Esophagus mucosa (tissue), 1 donor: Measurements from ENCODE around the gene HACD4. TPM values are rescaled to one million over a fixed set of nuclear protein-coding genes. Genes with fewer than 3 reads are reported as not detected.

Experiments used
- ATAC-seq: fragments of 200-7000 bp; cut with Tn5 transposase; one replicate; pipeline ENCODE4 v1.9.1; 2020
- total RNA-seq: library from RNA; stranded (reverse); gene quantifications from one replicate; pipeline ENCODE4 v1.2.4, GENCODE V29; 2023
- donor health status: DM: yes; HTN: yes; CAD: no.

HACD4 gene
- total RNA-seq: 1.6 TPM

DNA sequence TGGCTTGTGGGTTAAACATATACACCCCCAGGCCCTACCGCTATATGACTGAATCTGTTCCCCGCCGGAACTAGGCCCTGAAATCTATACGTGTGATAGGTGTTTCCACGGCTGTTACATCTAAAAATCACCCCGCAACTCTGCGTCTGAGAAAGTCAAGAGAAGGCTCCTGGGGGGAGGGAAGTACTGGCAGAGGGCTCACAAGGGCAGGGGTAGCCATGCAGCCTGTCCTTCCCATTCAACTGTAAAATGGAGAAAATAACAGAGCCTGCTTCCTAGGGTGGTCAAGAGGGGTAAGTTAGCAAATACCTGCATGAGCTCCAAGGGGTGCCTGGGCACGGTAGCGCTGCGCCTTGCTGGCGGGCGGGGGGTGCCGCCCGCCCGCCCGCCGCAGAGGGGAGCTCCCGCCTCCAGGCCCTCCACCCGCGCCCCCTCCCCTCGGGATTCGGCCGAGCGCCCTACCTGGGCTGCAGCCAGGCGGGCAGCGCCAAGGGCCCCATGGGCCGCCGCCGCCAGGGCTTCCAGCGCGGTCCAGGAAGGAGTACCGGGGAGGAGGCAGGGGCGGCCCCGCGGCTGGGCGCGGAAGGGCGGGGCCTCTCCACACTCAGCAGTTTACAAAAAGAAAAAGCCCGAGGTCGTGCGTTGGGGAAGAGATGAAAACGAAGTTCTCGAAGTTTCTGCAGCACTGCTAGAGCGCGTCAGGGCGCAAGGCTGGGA lies at the start of gene HACD4:
Gene HACD4, minus strand, starts transcription at position 550 of the 717 bp plus-strand sequence. Its CDS starts 50 bp downstream, at position 500.
- peak; percentile 90 for ATAC-seq

DNA sequence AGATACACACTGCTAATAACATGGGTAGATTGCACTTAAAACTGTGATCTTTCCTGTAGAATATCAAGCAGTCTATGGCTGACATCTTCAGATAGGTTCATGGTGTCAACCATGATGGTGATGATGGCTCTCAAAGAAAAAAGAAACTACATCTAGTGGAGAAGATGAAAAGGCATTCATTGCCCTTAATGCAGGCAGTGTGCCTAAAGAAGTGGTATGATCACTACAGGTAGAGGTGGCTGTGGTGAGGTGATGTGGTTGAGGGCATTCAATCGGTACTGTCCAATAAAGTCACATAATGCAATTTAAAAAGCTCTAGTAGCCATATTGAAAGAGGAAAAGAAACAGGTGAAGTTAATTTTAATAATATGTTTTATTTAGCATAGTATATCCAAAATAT lies 49.4 kb upstream of the HACD4 start:
- ATAC-seq: no peak

DNA sequence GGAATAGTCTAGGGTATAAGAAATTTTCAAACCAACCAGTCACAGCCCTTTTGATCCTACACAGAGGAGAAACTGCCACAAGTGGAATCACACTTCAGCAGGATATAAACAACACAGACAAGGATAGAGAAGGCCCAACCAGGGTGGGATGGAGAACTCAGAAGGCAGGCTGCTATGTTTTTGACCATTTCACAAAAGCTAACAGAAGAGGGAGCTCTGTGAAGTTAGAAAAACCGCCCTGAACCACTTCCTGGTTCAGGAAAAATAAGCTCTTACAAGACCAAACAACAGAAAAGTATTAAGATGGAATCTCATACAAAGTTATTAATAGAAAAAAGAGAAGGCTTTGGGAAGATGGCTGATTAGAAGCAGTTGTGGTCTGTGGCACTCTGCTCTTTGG lies 47.3 kb upstream of the HACD4 start:
- ATAC-seq: no peak

GRCh38 chr9:21077781-21078180 lies 46.3 kb upstream of the HACD4 start, which contains the start of gene IFNB1:
TSS of gene IFNB1 (minus strand) at chr9:21077942. CDS start at chr9:21077869, 73 bp downstream.
- no peak for ATAC-seq

DNA sequence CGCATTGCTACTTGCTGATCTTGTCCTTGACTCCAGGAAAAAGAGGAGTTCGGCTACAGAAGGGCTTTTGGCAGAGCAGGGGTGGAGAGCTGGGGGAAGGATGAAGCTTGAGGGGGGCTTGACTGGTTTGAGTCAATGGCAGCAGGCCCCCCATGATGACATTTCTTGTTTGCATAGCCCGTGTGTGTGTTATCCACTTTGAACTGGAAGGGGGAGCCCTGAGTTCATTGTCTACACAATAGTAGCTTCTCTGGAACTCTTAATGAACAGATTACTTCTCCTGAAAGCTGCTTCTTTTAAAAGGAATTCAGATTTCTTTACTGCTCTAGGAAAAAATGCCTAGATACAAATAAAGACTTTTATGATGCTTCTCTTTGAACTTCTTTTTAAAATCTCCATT lies 44.0 kb upstream of the HACD4 start:
- ATAC-seq: no peak

- no peak for ATAC-seq
Observed at GRCh38 chr9:21070906-21071305, 39.5 kb upstream of the HACD4 start.

DNA sequence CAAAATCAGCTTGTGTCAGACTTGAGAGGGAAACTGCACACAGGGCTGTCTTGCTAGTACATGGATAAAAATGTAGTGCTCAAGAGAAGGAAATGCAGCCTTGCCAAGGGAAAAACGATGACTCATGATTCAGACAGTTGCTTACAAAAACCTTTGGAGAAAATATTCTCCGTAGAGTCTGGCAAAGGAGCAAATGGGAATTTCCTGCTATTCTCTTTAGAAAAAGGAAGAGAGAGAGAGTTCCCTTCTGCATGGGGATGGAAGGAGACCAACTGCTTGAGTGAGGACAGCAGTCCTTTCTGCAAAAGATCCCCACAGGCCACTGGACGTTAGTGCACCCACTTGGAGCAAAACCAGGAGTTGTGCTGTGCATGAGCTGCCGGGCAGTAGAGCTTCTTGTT lies 38.7 kb upstream of the HACD4 start:
- ATAC-seq: peak; percentile 72

GRCh38 chr9:21060919-21061561 lies 29.6 kb upstream of the HACD4 start:
- ATAC-seq: no peak

GRCh38 chr9:21056931-21057330 lies 25.5 kb upstream of the HACD4 start:
- ATAC-seq: peak; percentile 73

DNA sequence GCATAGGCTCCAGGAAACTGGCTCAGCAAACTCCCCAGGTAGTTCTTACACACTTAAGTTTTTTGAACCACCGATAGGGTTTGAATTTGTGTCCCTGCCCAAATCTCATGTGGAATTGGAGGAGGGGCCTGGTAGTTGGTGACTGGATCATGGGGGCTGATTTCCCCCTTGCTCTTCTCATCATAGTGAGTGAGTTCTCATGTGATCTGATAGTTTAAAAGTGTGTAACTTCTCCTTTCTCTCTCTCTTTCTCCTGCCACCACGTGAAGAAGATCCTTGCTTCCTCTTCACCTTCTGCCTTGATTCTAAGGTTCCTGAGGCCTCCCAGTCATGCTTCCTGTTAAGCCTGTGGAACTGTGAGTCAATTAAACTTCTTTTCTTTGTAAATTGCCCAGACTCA lies 22.4 kb upstream of the HACD4 start:
- no peak for ATAC-seq

- ATAC-seq: no peak
Observed at GRCh38 chr9:21047281-21047691, 15.8 kb upstream of the HACD4 start.

DNA sequence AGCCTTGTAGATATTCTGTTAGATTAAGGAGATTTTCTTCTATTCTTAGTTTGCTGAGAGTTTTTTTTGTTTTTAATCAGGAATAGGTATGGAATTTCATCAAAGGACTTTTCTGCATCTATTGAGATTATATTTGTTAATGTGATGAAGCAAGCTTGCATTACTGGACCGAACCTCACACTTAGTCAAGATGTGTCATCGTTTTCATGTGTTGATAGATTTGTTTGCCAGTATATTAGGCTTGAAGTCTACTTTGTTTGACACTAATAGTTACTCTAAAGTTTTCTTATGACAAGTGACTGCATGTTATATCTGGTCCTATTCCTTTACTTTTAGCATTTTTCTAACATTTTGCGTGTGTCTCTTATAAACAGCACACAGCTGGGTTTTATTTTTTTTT lies 12.4 kb upstream of the HACD4 start:
- ATAC-seq: no peak

- ATAC-seq: no peak
Observed at GRCh38 chr9:21042466-21042865, 11.0 kb upstream of the HACD4 start.

DNA sequence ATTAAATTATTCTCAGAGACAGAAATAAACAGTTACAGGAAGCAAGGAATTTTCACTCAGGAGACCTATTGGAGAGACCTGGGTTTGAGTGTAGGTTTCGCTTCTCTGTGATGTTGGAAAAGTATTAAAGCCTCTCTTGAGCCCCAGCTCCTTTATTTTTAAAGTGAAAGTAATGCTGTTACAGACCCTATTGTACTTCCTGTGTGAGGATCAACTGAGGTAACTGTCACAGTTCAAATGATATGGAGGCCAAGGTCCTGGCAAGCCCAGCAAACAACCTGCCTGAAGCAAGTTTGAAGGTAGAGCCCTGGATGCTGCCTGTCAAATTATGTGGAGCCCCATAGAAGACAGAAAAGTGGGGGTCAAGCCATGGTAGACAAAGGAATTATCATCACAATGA lies 7.9 kb upstream of the HACD4 start:
- no peak for ATAC-seq

DNA sequence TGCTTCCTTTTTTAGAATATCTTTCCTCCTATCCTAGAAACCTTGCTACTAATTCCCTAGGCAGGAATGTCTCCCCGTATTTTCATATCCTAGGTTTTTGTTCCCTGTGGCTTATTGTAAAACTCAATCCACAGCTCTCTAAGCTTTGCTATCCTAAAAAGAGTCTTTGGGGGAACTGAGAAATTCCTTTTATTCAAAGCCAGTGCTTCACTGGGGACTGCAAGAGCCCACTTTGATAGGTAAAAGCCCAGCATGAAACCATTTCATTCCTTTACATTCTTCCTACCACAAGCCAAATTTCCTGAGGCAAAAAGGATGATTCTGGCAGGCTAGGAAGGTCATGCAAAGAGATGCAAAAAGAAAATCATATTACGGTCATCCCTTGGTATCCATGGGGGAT lies 5.8 kb upstream of the HACD4 start:
- no peak for ATAC-seq

DNA sequence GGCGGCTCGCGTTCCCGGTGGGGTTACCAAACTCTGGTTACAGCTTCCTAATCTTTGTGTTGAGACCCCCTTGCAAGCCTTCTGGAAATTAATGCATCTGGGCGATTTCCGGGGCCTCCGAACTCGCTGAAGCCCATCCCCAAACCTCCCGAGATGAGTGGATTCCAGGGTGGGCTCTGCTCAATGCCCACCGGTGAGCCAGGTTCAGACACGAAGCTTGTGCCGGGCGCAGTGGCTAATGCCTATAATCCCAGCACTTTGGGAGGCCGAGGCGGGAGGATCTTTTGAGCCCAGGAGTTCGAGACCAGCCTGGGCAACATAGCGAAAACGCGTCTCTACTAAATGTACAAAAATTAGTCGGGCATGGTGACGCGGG lies 356 bp upstream of the HACD4 start:
- ATAC-seq: no peak

GRCh38 chr9:21030389-21031035 lies 928 bp downstream of the HACD4 start:
- ATAC-seq: peak; percentile 67

DNA sequence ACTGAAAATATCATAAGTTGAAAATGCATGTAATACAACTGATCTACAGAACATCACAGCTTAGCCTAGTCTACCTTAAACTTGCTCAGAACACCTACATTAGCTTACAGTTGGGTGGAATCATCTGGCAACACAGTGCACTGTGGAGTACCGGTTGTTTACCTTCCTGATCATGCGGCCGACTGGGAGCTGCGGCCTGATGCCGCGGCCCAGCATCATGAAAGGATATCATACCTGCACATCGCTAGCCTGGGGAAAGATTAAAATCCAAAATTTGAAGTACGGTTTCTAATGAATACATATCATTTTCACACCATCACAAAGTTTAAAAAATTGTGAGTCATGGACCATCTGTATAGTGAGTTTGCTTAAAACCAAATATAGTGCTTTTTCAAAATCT lies 1.8 kb downstream of the HACD4 start:
- ATAC-seq: no peak

DNA sequence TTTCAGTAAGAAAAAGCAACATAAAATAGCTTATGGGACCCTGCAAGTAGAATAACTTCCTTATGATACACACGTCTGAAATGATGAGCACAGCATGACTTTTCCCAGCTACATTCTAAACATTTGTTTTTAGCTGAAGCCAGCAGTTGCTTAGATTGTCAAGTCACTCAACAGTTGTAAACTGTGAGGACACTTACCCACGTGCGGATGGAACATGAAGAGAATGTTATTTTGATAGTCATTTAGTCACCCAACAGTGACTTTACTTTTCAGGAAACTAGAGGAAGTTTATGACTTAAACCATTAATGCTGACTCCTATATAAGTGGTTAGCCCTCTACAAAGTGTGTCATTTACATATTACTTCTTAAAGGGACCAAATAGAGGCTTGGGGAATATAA lies 3.0 kb downstream of the HACD4 start:
- no peak for ATAC-seq

DNA sequence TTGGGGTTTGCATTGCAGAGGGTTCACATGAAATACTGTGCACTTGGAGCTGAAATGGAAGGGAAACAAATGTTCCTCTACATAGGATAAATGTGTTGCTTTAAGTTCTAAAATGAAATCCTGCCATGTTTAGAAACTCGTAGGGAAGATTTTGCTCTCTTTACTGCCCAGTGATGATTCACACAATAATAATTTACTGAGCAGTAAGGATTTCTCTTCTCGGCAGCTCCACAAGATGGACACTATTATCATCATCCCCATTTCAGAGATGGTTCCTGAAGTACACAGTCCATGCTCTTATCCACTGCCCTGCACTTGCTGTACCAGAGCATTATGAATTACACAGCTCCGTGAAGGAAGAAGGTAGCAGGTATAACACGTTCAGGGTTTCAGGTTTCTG lies 4.1 kb downstream of the HACD4 start:
- no peak for ATAC-seq

DNA sequence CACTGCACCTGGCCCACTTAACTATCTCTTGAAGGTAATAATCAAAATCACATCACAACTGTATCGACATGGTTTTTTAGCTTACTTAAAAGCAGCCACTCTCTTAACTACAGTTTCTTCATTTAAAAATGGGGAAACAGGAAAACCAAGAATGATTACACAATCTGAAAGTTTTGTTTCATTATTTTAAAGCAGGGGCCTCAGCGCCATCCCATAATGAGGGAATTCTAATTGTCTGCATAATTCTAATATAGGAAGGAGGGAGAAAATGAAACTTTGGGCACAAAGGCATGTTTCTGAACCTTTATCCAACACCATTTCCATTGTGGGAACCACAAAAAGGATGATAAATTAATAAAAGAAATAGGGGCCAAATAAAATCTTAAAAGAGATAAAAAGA lies 7.6 kb downstream of the HACD4 start:
- ATAC-seq: no peak

GRCh38 chr9:21018177-21018576 lies 13.3 kb downstream of the HACD4 start:
- ATAC-seq: no peak

DNA sequence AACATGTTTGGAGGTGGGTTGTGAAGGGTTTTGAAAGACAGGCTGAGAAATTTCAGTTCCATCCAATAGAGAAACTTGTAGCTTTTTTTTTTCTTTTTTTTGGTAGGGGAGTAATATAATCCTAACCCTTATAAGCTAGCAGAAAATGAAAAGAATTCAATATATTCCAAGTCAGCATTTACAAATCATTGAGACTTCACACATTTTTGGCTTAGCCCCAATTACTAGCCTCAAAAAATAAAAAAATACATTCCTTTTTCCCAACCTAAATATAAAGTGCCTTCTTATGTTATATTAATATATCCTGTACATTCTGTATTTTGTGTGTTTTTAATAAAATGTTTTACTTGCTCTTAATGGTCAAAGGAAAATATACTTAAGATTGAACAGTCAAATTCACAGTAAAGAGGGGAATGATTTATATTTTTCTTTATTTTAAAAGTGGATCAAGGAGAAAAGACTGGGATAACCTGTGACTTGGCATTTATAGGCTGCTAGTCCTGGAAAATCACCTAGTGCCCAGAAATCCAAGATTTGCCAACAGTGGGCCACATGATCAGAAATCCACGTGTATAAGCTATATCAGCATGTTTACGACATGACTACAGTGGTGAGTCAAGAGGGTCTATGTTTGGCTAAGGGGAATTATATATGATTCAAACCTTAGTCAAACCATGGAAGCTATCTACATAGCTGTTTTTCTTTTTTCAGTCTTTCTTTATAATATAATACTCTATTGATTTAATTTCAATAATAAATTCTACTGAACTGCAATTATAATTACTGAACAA lies 14.5 kb downstream of the HACD4 start:
- no peak for ATAC-seq
